Measurements from ENCODE around the gene ALDOA. TPM values are rescaled to one million over a fixed set of nuclear protein-coding genes. Genes with fewer than 3 reads are reported as not detected.

Gene ALDOA
- total and polyA plus RNA-seq, 9 of the 15 experiments (the other 6 are each of a cell fraction or from before 2014, with no cell fraction given), result 311 to 2,224 (median 1,293) TPM

DNA sequence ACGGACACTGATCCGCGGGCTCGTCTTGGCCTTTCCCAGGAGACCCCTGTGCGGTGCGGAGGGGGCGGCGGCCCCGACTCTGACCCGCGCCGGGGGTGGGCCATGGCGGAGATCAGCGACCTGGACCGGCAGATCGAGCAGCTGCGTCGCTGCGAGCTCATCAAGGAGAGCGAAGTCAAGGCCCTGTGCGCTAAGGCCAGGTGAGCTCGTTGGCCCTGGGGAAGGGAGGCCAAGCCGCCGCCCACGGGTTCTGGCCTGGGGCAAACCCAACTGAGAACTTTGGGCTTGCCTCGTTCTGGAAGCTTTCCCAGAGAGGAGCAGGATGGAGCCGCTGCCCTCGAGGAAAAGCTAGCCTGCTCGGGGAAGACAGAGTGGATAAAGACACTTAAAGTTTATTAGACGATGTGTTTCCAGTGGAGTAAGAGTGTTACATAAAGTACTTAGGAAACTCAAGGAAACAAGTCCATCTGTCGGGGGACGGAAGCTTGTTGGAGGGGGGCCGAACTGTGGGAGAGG is 10.8 kb downstream of the ALDOA start (continued):
- TF ChIP-seq, protein P1, sequence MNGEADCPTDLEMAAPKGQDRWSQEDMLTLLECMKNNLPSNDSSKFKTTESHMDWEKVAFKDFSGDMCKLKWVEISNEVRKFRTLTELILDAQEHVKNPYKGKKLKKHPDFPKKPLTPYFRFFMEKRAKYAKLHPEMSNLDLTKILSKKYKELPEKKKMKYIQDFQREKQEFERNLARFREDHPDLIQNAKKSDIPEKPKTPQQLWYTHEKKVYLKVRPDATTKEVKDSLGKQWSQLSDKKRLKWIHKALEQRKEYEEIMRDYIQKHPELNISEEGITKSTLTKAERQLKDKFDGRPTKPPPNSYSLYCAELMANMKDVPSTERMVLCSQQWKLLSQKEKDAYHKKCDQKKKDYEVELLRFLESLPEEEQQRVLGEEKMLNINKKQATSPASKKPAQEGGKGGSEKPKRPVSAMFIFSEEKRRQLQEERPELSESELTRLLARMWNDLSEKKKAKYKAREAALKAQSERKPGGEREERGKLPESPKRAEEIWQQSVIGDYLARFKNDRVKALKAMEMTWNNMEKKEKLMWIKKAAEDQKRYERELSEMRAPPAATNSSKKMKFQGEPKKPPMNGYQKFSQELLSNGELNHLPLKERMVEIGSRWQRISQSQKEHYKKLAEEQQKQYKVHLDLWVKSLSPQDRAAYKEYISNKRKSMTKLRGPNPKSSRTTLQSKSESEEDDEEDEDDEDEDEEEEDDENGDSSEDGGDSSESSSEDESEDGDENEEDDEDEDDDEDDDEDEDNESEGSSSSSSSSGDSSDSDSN (IDR thresholded peaks at IDR 0.05; ENCODE audit: borderline replicate concordance in 1 of 2, low read depth in 2 of 2, low read length in 2 of 2), result 0 out of 4 replicates have a peak, but pooled peaks of 1 of the 2 experiments have one; percentile 32
- peak; percentile 51 for TF ChIP-seq SAP30 (IDR thresholded peaks at IDR 0.05; ENCODE audit: borderline replicate concordance, insufficient read depth, low read depth, low read length, poor library complexity, severe bottlenecking)
- no peak for TF ChIP-seq CBFA2T2 (conservative IDR thresholded peaks at IDR 0.05)
- TF ChIP-seq KLF10 (CRISPR knock-in tag; IDR thresholded peaks at IDR 0.05), result no peak
- TF ChIP-seq, protein P2, sequence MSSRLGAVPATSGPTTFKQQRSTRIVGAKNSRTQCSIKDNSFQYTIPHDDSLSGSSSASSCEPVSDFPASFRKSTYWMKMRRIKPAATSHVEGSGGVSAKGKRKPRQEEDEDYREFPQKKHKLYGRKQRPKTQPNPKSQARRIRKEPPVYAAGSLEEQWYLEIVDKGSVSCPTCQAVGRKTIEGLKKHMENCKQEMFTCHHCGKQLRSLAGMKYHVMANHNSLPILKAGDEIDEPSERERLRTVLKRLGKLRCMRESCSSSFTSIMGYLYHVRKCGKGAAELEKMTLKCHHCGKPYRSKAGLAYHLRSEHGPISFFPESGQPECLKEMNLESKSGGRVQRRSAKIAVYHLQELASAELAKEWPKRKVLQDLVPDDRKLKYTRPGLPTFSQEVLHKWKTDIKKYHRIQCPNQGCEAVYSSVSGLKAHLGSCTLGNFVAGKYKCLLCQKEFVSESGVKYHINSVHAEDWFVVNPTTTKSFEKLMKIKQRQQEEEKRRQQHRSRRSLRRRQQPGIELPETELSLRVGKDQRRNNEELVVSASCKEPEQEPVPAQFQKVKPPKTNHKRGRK (tag; IDR thresholded peaks at IDR 0.05), result no peak
- no peak for TF ChIP-seq BHLHE40 (IDR thresholded peaks at IDR 0.05; ENCODE audit: low read length)

Measured in K562 (cell line).